HTERT RPE-1 (cell line): ENCODE results near the gene IFITM10.

Experiments
- in situ Hi-C: fragments of 300-500 bp; cut with MboI; formaldehyde crosslinking; loops from 4 replicates; pipeline ENCODE4 v1.14.3; 2020; ENCODE audit warnings: low sequenced_read_pairs

The IFITM10 gene

DNA sequence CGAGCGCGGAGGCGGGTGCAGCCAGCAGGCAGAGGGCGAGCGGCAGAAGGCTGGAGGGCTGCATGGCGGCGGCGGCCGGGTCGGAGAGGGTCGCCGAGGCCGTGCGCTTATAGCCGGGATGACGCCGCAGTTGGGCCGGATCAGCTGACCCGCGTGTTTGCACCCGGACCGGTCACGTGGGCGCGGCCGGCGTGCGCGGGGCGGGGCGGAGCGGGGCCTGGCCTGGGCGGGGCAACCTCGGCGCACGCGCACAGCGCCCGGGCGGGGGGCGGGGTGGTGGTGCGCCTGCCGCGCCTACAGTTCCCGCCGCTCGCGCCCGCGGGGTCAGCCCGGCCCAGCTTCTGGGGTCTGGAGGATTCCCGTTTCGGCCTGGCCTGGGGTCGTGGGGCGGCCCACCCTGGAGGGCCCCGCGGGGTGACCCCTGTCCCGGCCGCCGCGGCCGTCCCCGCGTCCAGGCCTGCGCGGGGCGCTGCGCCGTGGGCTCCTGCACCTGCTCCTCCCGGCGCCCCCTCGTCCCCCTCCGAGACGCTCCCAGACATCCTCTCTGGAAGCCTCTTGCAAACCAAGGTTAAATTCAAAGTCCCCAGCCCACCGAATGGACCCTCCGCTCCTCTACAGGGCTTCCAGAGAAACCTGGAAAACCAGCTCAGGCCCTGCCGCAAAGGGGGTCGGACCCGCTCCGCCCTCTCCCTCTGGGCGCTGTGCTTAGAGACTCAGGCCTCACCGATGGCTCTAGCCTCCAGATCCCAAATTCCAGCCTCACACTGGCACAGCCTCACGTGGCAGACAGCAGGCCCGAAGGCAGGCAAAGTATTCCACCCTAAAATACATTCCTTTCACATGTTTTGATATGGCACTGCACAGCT is 13.6 kb upstream of the IFITM10 start, which contains the start of gene CTSD:
Gene CTSD (minus strand): TSS at position 132 of the 866 bp plus-strand sequence. CDS start 68 bp downstream, at position 64.
- in situ Hi-C loops = no loop called here

- in situ Hi-C loops = no loop called here
Measured at GRCh38 chr11:1763336-1763795, 13.0 kb upstream of the IFITM10 start.

DNA sequence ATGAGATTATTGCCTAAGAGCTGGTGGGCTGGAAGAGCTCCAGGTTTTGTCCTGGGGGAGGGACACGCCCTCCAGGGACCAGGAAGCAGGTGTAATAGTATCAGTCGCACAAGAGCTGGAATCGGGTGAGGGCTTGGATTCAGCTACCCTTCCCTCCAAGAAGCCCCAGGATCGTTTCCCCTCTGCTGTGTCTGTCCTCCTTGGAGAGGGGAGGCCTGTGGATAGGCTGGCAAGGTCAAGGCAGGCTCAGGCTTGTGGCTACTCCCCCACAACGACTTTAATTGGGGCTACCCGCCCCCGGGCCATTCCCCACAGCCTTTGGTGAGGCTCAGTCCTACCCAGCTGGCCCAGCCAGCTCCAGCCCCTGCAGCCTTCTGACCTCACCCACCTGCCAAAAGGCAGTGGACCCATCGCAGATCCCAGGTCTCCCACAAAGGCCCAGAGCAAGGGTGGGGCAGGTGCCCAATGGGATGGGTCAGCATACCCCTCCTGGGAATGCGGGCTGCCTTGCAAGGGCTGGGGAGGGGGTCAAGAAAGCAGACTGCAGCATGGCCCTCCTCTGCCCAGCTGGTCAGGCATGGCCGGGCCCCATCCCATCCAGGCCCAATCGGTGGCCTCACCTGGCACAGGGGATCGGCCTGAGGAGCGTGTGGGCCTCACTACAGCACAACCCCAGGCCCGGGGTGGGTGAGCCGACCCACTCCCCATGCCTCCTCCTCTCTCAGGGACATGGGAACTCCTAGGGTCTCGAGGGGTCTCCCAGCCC is 12.3 kb upstream of the IFITM10 start:
- in situ Hi-C loops = no loop called here

DNA sequence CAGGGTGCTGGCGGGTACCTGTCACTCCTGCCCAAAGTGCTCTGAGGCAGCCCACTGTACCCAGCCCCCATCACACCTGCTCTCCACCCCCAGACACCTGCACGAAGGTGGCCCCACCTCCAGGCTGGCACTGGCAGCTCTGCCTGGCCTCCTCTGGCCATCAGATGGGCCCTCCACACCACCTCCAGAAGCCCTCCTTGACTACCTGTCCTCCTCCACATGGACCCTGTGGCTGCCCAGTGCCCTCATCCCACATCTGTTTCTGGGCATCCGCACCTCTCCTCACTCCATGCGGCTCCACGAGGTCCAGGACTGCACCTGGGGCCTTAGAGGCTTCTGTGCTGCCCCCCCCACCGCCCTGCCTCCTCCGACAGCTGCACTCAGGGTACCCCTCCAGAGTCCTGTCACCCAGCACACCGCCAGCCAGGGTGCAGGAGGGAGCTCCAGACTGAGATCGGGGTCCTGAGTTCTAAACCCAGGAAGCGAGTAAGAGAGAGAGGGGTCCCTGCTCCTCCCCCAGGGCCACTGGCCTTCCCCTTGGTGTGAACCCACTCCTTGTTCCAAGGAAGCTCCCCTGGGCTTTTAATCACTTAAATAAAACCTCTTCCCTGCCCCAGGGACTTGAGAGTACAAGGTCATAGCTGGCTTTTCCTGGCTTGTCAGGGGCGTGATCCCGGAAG is 11.6 kb upstream of the IFITM10 start:
- in situ Hi-C loops = no loop called here

GRCh38 chr11:1761110-1761856 is 10.9 kb upstream of the IFITM10 start:
- in situ Hi-C loops = no loop called here

DNA sequence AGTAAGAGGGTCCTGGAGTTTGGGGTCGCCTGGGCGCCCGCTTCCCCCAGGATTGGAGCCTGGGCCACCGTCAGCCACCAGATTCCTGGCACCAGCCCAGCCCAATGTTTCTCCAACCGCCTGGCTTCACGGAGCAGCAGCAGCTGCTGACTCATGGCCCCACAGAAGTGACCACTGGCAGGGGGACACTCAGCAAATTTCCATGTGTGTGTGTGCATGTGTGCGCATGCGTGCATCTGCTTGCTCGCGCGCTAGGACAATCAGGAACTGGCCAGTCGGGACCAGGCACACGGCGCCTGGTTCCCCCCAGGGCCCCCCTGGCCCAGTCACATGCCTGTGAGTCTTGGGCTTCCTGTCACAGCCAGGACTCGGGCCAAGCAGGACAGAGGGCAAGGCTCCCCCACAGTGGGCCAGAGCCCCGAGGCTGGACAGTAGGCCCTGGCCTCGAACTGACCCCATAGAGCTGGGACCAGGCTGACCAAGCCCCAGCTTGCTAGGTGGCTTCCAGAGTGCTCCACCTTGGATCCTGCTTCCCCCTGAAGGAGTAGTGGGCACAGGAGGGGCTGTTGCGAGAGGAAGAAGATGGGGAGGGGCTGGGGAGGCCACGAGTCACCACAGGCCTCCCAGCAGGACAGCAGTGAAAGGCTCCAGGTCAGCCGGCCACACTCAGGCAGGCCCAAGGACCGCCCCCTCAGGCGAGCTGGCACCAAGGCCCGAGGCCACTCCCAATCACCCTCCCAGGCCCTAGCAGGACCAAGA is 10.1 kb upstream of the IFITM10 start:
- in situ Hi-C loops = no loop called here

GRCh38 chr11:1759851-1760220 is 9.4 kb upstream of the IFITM10 start:
- in situ Hi-C loops = no loop called here

DNA sequence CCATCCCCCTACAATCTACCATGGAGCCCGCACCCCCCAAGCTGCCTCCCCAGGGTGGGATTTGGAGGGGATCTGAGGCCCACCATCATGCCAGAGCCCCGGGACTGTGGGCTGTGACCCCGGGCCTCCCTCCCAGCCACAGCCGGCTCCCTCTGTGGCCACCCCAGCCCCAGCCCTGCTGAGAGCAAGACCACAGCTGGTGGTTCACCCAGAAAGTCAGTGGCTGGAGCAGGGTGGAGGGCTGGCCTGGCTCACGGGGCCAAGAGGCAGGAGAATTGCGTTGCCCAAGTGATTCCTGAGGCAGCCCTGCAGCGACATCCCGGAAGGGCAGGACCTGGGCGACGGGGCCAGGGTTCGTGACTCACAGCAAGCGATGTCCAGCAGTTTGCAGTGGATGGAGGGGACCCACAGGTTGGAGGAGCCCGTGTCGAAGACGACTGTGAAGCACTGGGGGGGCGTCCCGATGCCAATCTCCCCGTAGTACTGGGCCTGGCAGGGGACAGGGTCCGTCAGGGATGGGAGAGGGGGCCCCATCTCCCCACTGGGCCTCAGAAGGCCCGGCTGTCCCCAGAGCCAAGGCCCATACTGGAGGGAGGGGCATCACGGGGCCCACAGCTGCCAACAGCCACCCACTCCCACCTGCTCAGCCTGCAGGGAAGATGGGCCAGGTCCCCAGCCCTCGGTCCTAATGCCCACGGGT is 8.9 kb upstream of the IFITM10 start:
- in situ Hi-C loops = no loop called here

DNA sequence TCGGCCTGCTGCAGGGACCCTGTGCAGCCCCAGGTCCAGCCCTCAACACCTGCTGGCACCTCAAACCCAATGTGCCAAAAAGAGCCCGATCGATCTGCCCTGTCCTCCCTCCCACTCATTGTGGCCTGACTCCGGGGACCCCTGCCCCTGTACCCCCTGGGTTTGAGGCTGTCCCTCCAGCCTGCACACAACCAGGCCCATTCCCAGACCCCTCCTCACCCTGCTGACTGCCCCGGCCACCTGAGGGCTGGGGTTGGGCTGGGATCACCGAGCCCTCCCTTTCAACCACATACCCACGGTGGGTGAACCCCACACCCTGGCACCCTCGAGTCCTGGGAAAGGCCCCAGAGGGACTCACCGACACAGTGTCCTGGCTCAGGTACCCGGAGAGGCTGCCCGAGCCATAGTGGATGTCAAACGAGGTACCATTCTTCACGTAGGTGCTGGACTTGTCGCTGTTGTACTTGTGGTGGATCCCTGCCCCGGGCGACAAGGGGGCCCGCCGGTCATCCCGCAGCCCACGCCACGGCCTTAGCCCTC is 8.3 kb upstream of the IFITM10 start:
- in situ Hi-C loops = no loop called here

DNA sequence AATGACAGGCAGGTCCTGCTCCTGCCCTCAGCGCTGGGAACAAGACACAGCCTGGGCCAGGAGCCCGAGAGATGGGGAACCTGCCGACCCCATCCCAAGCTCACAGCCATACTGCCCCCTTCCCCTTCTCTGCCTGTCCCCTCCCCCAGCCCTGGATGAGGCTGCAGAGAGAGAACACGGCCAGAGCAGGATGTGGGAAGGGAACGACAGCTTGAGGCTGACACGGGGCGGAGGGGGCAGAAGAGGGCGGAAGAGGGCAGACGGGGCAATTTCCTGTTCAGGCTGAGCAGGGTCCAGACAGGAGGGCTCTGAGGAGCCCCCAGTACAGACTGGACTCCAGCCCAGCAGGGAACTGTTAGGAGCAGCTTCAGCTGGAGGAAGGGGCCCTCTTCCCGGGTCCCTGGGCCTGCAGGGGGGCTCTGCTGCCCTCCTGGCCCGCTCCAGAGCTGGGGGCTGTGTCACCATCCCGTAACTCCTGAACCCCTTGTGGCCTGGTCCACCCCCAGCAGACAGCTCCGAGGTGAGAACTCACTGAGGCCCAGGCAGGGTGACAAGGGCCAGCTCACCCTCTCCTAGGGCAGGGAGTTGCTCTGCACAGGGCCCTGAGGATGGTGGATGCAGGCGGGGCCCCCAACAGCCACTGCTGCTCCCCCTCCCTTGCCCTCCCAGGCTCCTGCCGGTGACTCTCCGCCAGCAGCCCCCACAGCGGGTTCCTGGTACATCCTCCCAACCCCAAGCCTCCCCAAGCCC is 7.6 kb upstream of the IFITM10 start:
- in situ Hi-C loops = no loop called here

DNA sequence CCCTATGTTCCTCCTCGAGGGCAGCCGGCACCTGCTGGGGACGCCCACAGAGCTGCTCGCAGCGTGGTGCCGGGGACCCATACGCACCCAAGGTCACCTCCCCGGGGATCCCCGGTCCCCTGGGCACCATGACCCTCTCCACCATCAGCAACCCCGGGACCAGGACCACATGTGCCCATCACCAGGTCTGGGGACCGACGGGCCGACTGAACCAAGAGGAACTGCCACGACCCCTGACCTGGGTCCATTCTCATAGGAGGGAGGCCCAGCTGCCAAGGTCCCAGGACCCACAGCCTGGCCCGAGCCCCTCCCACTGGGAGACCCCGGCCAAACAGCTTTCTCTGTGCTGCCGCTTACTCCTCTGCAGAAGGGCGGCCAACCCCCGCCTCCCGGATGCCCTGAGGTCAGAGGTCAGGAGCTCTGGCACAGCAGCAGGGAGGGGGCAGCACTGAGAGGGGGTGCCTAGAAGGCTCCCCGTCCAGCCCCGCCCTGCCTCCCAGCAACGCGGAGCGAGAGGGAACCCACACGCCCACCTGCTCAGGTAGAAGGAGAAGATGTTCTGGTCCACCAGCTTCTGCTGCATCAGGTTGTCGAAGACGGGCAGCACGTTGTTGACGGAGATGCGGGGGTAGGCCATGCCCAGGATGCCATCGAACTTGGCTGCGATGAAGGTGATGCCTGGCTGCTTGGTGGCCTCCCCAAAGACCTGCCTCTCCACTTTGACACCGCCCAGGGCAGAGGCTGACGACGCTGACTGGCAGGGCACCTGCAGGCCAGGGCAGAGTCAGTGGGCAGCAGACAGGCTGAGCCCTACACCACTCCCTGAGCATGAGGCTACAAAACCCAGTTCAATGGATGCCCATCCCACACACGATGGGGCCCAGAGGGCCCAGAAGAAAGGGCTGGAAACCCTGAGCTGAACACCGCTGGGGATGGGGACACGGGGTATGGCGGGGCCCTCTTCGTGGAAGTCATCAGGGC is 6.7 kb upstream of the IFITM10 start:
- in situ Hi-C loops = no loop called here

- in situ Hi-C loops = no loop called here
Measured at GRCh38 chr11:1755692-1756561, 5.5 kb upstream of the IFITM10 start.

DNA sequence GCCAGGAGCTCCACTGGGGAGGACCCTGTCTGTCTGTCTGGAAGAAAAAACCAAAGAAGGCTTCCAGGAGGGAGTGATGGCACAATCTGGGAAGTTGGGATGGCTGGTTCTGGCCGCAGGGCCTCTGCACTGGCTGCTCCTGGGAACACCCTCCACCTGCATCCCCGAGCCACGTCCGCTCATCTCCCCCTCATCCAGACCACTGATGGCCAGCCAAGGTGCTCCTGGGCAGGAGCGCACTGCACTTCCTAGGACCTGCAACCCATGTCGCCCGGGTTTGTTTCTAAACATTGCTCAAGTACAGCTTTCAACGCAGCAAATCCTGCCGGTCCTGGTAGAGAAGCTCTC is 4.9 kb upstream of the IFITM10 start:
- in situ Hi-C loops = no loop called here

DNA sequence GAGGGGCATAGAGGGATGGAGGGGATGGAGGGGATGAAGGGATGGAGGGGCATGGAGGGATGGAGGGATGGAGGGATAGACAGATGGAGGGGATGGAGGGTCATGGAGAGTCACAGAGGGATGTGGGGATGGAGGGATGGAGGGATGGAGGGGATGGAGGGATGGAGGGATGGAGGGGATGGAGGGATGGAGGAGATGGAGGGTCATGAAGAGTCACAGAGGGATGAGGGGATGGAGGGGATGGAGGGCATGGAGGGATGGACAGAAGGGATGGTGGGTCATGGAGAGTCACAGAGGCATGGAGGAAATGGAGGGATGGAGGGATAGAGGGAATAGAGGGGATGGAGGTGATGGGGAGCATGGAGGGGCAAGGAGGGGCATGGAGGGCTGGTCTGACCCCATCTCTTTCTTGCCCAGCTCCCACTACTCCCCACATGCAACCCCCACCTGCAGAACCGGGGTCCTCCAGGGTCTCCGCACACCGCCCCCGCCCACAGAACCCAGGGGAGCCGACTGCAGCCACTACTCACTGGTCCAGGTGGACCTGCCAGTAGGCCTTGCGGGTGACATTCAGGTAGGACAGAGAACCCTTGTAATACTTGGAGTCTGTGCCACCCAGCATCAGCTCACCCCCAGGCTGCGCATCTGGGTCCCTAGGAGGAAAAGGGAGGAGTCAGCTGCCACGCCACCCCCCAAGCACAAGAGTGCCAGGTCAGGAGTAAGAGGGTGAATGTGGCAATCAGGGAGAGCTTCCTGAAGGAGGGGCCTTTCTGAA is 4.2 kb upstream of the IFITM10 start:
- in situ Hi-C loops = no loop called here

GRCh38 chr11:1753929-1754305 is 3.5 kb upstream of the IFITM10 start:
- in situ Hi-C loops = no loop called here
